Body of pancreas (tissue), 4 donors: ENCODE results near the gene DAB2IP. TPM values are rescaled to one million over a fixed set of nuclear protein-coding genes. Genes with fewer than 3 reads are reported as not detected.
A peak's percentile ranks its signal among the peaks of the same experiment; 100 is the strongest.

Experiments
- ATAC-seq: fragments of 150-250 bp; one replicate; pipeline ENCODE4 v1.9.1; 2016
- DNase-seq, 4 donors: peaks; one replicate each; pipeline ENCODE4 v3.0.0-alpha.2; 2019
- H3K27ac ChIP-seq, 4 donors: fragments of 200-600 bp; sonication (generic); 1 replicate in 3 of 4; 2 replicates in 1 of 4; pipeline versions ENCODE4 v1.5.1 to v1.6.1; 2016 to 2019; ENCODE audit warnings: mild to moderate bottlenecking in 1 of 4, mixed read lengths in 1 of 4, moderate library complexity in 1 of 4
- H3K27me3 ChIP-seq, 2 donors: fragments of 200-600 bp; sonication (generic); one replicate each; pipeline ENCODE4 v1.6.0; 2016; ENCODE audit warnings: mild to moderate bottlenecking in 1 of 2
- H3K36me3 ChIP-seq, 2 donors: fragments of 200-600 bp; sonication (generic); replicated peaks in 1 of 2; 2 replicates each; pipeline ENCODE4 v1.5.1; 2016; ENCODE audit warnings: low read depth in 2 of 2; ENCODE audit not compliant: insufficient read depth in 1 of 2
- H3K4me1 ChIP-seq: fragments of 200-600 bp; sonication (generic); one replicate; pipeline ENCODE4 v1.6.0; 2016
- H3K4me3 ChIP-seq, 2 donors: fragments of 200-600 bp; sonication (generic); 1 replicate in 1 of 2; 2 replicates in 1 of 2; pipeline ENCODE4 v1.5.1; 2016 to 2019
- H3K9me3 ChIP-seq, 3 donors: fragments of 200-600 bp; sonication (generic); 1 replicate in 2 of 3; 2 replicates in 1 of 3; pipeline ENCODE4 v1.5.1; 2016
- POLR2A ChIP-seq, 3 donors: fragments of 450-650 bp; IDR thresholded peaks; one replicate each; pipeline ENCODE4 v1.6.1; 2016; ENCODE audit warnings: antibody characterized with exemption in 3 of 3, mild to moderate bottlenecking in 2 of 3
- WGBS, 2 donors: methylation state at CpG; one replicate each; pipeline ENCODE4 v1.1.5; 2017; 5-methylcytosine and 5-hydroxymethylcytosine counted together
- intact Hi-C: fragments of 100-400 bp; cut with DNase I; formaldehyde crosslinking; loops from one replicate; pipeline ENCODE4 v1.15.1; 2023
- total RNA-seq, 2 donors: library from RNA; depleted of rRNA; stranded (reverse); fragments of >200 nt; gene quantifications; one replicate each; pipeline ENCODE4 v1.1.0, GENCODE V29; 2016
- TF ChIP-seq, protein P1 (sequence below), 7 experiments: fragments of 450-650 bp in 4 of 7; fragments of 200-600 bp in 3 of 7; sonication (generic) in 3 of 7; IDR thresholded peaks; one replicate each; pipeline ENCODE4 v1.5.1; 2016 to 2019; ENCODE audit warnings: antibody characterized with exemption in 7 of 7

DAB2IP gene
- total RNA-seq, 2 donors from 2014 or later = 25.2 to 34.9 TPM

DNA sequence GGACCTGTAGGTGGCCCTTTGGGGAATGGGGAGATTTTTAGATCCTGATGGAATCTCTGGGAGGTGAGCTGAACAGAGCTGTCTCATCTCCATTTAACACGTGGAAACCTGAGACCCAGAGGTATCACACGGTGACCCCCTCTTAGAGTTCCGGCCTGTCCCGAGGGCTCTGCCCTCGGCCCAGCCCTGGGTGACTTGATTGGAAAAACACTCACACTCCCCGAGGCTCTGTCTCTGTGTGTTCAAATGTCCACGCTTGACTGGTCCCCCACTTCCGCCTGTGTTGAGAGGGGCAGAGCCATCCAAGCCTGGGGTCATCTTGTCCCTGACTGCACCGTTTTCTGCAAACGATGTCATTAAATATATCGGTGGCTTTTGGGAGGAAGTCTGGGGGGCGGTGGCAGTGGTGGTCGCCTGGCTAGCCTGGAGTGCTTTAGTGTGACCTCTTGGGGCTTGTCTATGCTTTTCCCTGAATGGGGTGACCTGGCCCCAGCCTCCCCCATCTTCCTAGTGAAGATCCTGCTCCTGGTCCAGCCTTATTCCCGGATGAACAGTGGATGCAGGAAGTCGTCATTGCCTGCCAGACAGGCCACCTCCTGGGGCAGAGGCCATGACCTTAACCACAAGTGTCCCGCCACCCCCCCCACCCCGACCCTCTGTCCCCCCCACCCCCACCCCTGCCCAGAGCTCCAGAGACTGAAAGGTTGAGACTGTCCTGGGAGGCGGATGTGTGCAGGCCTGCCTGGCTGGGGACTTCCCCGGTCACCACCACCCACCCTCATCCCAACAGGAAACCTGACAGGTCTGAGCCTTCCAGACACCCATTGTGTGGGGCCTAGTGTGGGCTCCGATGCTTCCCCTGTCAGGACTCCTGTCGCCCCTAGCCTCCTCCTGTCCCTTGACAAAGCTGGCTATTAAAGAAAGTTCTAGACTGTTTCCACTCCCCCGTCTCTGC, 5.3 kb upstream of the DAB2IP start:
- WGBS, 2 donors = 78 to 83% methylated on average over 20 of the region's 22 CpGs
- H3K9me3 ChIP-seq = no peaks in the 10 kb centered on the region
- H3K36me3 ChIP-seq = no peaks in the 10 kb centered on the region
- H3K27ac ChIP-seq = peak overlapping the region in 3 of 4 donors; percentile 58 to 83 (median 67)
- H3K4me1 ChIP-seq = peaks cover 35% of the 10 kb centered on the region
- ATAC-seq (no peak), DNase-seq (no peak)
- no peak overlapping the region for H3K4me3 ChIP-seq
- intact Hi-C loops = no loop called here
- no peaks in the 10 kb centered on the region for H3K27me3 ChIP-seq
- TF ChIP-seq POLR2A (IDR thresholded peaks at IDR 0.05) = no peak
- TF ChIP-seq, protein P1, sequence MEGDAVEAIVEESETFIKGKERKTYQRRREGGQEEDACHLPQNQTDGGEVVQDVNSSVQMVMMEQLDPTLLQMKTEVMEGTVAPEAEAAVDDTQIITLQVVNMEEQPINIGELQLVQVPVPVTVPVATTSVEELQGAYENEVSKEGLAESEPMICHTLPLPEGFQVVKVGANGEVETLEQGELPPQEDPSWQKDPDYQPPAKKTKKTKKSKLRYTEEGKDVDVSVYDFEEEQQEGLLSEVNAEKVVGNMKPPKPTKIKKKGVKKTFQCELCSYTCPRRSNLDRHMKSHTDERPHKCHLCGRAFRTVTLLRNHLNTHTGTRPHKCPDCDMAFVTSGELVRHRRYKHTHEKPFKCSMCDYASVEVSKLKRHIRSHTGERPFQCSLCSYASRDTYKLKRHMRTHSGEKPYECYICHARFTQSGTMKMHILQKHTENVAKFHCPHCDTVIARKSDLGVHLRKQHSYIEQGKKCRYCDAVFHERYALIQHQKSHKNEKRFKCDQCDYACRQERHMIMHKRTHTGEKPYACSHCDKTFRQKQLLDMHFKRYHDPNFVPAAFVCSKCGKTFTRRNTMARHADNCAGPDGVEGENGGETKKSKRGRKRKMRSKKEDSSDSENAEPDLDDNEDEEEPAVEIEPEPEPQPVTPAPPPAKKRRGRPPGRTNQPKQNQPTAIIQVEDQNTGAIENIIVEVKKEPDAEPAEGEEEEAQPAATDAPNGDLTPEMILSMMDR (IDR thresholded peaks at IDR 0.05) = no peak

DNA sequence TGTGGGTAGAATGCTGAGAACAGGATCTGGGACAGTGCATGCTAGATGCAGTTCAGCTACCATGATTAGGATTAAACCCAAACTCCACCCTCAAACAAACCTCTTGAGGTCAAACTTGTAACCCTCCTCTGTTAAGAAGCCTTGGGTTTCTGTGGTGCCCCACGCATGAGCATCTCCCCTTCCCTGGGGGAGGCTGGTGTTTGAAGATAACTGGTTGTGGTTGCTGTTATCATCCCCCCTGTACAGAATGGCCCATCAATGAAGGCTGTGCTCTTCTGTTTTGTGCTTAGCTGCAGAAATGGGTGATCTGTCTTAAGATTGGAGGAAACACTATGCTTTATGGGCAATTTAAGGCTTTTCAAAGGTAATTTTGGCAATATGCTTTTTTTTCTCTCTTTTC, 4.4 kb upstream of the DAB2IP start:
- peak overlapping the region in 1 of 4 donors; percentile 8 for H3K27ac ChIP-seq
- H3K27me3 ChIP-seq = no peaks in the 10 kb centered on the region
- DNase-seq (no peak), ATAC-seq (no peak)
- intact Hi-C loops = no loop called here
- TF ChIP-seq, protein P1 (IDR thresholded peaks at IDR 0.05) = no peak
- no peak for TF ChIP-seq POLR2A (IDR thresholded peaks at IDR 0.05)
- no peaks in the 10 kb centered on the region for H3K36me3 ChIP-seq
- no peaks in the 10 kb centered on the region for H3K9me3 ChIP-seq
- WGBS, 2 donors = 100% methylated on average over 1 of the region's 1 CpG
- peaks cover 39% of the 10 kb centered on the region for H3K4me1 ChIP-seq
- no peak overlapping the region for H3K4me3 ChIP-seq

DNA sequence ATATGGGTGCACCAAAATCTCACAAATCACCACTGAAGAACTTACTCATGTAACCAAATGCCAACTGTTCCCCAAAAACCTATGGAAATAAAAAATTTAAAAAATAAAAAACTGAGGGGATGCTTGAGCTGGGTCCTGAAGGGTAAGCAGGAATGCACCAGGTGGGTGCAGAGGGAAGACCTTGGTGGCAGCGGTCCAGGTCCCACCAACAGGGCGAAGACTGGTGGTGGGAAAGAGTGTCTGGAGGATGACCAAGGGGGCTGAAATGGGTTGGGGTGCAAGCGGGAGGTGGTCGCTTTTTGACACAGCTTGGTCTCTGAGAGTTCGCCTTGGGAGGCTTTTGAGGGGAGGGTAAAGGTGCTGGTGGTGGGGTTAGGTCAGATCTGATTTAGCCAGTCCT, 3.3 kb upstream of the DAB2IP start:
- no peak for ATAC-seq
- Histone ChIP-seq H3K4me1 (peaks cover 51% of the 10 kb centered on the region), H3K27ac (no peak overlapping the region), H3K36me3 (no peaks in the 10 kb centered on the region), H3K4me3 (no peak overlapping the region), H3K9me3 (no peaks in the 10 kb centered on the region), H3K27me3 (no peaks in the 10 kb centered on the region)
- 83 to 91% methylated on average over 5 of the region's 5 CpGs for WGBS, 2 donors
- TF ChIP-seq, protein P1 (IDR thresholded peaks at IDR 0.05) = no peak
- TF ChIP-seq POLR2A (IDR thresholded peaks at IDR 0.05) = no peak
- intact Hi-C loops = no loop called here
- DNase-seq = no peak

DNA sequence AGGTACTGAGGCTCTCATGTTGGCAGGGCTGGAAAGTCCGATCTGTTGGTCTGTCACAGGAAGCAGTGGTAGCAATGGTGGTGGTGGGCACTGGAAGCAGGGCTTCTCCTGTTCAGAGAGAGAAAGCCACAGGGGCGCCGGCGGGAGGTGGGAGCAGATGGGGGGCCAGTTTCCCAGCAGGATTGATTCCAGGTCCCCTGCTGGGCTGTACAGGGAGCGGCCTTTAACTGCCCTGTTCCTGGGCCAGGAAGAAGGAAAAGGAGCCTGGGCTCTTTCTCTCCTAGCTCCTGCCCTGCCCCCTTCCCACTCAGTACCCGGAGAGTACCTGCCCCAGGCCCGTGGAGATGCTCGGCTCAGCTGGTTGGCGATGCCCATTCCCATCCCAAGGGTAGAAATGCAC, 2.6 kb upstream of the DAB2IP start:
- 75 to 84% methylated on average over 5 to 9 of the region's 9 CpGs for WGBS, 2 donors
- DNase-seq (no peak), ATAC-seq (no peak)
- H3K27me3 ChIP-seq = no peaks in the 10 kb centered on the region
- peak overlapping the region in 1 of 4 donors; percentile 30 for H3K27ac ChIP-seq
- no peaks in the 10 kb centered on the region for H3K36me3 ChIP-seq
- H3K4me3 ChIP-seq = no peak overlapping the region
- H3K4me1 ChIP-seq = peaks cover 56% of the 10 kb centered on the region
- TF ChIP-seq POLR2A (IDR thresholded peaks at IDR 0.05) = no peak
- TF ChIP-seq, protein P1 (IDR thresholded peaks at IDR 0.05) = no peak
- intact Hi-C loops = no loop called here
- H3K9me3 ChIP-seq = no peaks in the 10 kb centered on the region
